ENCODE data around the gene TMEM95.
"Not testable (repeated sequence)": the region's sequence is repeated elsewhere in the genome, so short reads cannot be mapped to it uniquely, and the experiment has no call there.

The TMEM95 gene

DNA sequence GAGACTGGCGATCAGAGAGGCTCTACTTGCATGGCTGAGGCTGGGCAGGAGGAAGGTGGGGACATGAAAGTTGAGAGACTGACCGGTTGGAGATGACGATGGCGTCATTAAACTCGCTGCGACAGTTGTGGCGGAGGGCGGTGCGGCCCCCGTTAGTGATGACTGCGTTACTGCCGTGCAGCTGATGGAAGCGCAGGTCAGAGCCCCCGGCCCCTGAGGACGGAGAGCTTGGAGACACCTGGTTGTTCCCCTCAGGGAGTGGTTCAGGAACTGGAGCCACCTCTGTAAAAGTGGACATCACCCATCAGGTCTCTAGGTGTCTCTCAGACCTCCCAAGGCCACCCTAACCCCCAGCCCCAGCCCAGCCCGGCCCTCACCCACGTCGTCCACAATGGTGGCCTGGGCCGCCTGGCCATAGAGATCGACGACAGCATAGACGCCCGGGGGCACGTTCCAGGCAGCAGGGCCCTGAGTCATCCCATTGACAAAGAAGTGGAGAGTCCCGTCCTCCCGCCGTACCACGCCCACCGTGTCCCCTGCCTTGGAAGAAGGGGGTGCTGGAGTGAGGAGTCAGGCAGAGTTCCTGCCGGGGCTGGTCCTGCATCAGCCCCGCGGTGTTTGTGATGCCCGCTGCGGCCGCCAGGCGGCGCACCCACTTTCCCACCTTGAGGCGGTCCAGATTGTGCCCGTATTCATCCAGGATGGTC is 31.1 kb upstream of the TMEM95 start:
- peak; percentile 80 for DNase-seq (ENCODE audit: low spot score)

DNA sequence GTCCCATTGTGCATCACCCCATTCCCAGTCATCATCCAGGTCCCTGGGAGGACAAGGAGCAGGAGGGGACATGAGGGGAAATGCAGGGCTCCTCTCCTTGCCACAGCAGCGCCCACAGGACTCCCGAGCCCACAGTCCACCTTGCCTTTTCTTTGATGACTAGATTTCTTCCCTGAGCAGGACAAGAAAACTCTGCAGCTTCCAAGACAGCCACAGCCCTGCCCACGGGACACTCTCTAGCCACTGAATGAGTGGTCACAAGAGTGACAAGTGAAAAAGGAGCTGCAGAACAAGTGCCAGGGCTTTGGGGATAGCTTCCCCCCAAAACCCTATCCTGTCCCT is 30.5 kb upstream of the TMEM95 start:
- no peak for DNase-seq (ENCODE audit: low spot score)

DNA sequence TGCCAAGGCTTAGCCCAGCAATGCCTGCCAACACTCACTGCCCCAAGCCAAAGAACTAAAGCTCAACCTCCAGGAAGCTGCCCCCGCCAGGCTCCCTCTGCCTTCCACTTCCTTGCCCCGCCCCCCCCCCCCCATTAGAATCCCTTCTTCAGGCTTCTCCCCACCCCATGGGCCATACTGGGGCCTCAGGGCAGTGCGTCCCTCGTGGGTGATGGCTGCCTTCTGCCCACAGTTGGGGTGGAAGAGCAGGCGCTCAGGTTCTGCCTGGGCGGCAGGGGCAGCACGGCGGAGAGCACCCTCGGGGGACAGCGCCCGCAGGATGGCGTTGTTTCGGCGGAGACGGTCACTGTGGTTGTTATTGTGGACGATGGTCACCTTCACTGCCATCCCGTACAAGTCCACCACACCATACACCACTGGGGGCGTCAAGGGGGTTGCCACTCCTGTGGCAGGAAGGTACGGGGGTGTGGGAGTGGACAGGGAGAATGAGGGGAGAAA is 29.9 kb upstream of the TMEM95 start:
- no peak for DNase-seq (ENCODE audit: low spot score)

DNA sequence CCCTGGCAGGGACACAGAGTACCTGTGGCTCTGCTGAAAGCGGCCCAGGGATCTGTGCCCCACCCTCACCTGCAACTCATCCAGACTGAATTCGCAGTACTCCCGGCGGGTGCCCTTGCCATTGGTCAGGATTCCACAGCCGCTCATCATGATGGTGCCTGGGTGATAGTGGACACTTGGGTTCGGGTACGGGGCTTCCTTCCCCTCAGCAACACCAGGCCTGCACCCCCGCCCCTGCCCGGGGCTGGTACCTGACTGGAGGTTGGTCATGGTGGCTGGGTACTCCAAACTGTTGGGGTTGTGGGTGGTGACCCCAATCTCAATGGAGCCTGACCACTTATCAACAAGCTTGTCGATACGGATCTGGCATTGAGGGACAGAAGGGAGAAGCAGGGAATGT is 28.8 kb upstream of the TMEM95 start:
- DNase-seq (ENCODE audit: low spot score), result no peak

DNA sequence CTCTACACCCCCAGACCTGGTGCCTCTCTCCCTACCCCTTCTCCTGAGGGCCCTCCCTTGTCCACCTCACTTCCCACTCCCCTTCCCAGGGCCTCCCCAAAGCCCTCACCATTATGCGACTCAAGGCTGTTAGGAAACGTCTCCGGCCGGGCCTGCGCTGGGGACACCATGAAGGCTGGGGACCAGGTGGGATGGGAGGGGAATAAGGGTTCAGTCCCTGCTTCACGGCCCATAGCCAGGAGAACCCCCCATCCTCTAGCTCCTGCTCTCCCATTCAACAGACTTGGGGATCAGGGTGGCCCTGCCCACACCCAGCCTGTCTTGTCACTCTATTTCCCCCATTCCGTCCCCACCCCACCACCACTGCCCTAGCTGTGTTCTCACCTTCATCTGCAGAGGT is 27.9 kb upstream of the TMEM95 start:
- DNase-seq (ENCODE audit: low spot score), result no peak

DNA sequence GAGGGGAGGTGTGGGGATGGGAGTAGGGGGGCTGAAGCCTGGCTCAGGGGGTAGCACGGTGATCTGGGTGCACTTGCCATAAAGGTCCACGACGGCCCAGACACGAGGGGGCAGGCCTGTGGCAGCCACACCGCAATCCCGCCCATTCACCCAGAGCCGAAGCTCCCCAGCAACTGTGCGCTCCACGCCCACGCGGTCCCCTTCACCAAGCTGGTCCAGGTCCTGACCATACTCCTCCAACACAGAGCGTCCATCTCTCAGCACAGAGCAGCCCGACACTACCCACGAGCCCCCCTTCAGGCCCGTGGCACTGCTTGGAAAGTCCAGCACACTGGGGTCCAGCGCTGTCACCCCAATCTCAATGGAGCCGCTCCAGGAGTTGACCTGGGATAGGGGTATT is 27.5 kb upstream of the TMEM95 start:
- DNase-seq (ENCODE audit: low spot score), result no peak

DNA sequence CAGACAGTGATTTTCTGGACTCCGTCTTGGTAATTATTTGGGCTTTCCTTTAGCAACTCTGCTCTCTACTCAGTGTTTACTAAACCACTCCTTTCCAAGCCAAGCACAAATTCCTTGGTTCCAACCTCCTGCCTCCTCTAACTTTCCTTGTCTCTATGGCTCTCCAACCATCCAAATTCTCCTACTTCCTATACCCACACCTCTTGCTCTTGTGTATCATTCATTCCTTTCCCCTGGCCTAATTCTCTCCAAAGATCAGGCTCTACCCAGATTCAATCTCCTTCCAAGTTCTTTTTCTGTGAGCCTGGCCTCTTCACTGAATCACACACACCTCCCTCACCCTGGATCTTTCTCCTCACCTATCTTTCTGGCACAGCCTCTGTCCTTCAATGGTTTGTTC is 26.9 kb upstream of the TMEM95 start:
- no peak for DNase-seq (ENCODE audit: low spot score)

DNA sequence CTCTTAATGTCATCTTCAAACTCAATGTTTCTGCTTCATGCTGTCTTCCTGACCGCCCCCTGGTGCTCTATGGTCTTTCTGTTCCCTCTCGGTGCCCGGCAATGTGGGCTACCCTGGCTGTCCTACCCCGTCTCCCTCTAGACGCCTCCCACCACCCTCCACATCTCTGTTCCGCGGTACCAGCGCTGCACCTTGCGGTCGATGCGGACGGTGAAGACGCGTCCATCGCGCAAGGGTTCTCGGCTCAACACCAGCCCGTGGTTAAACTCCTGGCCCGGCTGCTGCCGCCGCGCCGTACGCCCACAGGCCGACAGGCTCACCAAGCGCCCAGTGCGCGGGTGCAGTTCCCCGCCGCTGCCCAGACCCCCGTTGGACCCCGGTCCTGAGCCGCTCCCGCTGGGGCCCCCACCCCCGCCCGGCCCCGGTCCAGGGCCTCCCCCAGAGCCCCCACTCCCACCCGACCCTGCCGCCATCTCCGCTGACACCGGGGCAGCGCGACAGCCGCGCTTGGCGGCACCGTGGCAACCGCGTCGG is 26.0 kb upstream of the TMEM95 start, which contains the start of gene NEURL4:
NEURL4 (minus strand) TSS at position 496 of the 534 bp plus-strand sequence; CDS start at position 473, 23 bp downstream.
- DNase-seq (ENCODE audit: low spot score), result no peak

DNA sequence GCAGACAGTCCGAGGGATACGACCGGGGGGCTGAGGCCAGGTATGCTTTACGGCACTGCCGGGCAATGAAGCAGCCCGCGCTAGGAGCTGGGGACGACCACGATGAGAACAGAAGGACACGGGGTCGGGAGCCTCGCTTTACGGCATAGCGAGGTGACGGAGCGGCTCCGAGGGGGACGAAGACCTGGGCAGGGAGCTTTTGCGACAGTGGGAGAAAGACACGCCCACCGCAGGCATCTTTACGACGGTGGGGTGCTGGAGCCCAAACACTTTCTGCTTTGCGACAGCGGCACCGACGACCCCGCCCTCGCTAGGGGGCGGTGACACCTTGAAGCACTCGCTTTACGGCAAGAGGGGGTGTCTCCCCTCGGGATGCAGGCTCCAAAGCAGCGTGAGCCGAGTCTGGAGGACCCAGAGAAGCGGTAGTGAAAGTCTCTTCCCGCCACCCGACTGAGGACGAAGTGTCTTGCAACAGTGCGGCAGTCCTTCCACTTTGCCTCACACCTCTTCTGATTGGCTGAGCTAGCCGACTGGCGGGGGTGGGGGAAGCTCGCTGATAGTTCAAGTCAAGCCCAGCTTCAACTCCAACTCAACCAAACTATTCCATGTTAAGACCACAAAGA is 25.5 kb upstream of the TMEM95 start:
- peak; percentile 98 for DNase-seq (ENCODE audit: low spot score)

DNA sequence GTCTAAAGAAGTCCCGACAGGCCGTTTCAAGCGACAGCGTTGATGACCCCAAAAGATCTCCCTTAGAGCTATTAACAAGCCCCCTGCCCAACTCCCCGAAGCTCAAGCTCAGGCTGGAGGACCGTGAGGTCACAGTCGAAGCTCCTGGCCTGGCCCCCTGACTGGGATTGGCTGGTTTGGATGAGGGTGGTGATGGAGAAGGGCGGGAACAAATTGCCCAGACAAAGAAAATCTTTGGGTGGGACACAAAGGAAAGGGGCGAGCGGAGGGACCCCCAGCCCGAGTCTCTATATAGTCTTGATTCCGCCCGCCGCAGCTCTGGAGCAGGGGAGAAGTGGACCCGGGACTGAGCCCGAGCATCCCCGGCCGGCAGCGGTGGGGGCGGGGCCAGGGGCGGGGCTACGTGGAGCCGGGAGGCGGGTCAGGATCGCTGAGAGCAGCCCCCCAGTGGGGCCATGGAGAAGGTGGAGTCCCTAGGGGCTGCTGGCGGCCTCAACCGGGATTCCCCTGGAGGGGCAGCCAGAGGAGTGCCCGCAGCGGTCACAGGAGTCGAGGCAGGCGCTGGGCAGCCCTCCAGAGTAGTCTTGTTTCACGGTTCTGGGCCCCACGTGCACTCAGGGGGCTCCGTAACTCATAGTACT is 24.8 kb upstream of the TMEM95 start:
- DNase-seq (ENCODE audit: low spot score), result peak; percentile 93

DNA sequence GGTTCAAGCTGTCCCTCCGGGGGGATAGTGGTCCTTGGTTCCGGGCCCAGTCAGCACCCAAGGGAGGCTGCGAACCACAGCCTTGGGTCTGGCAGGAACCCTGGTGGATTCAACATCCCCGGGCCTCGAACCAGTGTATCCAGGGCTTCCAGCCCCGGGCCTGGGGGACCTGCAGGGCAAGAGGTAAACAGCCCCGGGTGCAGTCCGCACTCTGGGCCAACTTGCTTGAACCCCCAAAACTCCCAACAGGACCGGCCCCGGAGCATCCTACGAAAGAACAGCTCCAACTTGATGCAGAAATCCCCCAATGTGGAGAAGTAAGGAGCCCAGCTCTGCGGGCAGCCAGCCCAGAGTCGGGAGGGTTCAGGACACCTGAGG is 24.3 kb upstream of the TMEM95 start:
- no peak for DNase-seq (ENCODE audit: low spot score)

DNA sequence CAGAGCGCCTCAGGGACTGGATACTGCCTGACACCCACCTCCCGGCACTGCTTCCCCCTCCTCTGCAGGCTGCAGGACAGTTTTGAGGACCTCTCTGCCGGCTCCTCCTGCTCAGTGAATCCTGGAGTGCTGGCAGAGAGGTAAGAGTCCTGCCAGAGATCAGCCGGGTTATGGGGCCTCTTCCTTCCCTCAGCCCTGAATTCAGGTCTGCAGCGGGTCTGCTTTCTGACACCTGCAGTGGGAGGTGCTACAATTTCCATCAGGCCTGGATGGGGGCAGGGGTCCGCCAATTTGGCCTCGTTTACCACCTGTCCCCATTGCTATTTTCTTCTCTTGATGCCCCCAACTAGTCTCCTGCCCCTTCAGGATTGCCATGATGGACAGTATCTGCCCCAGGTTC is 22.8 kb upstream of the TMEM95 start:
- no peak for DNase-seq (ENCODE audit: low spot score)

DNA sequence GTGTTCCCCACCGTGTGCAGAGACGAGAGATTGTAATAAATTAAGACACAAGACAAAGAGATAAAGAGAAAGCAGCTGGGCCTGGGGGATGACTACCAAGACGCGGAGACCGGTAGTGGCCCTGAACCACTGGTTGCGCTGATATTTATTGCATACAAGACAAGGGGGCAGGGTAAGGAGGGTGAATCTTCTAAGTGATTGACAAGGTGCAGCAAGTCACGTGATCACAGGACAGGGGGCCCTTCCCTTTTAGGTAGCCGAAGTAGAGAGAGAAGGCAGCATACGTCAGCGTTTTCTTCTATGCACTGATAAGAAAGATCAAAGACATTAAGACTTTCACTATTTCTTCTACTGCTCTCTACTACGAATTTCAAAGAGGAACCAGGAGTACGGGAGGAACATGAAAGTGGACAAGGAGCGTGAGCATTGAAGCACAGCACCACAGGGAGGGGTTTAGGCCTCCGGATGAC is 22.3 kb upstream of the TMEM95 start:
- DNase-seq (ENCODE audit: low spot score), result not testable (repeated sequence)

DNA sequence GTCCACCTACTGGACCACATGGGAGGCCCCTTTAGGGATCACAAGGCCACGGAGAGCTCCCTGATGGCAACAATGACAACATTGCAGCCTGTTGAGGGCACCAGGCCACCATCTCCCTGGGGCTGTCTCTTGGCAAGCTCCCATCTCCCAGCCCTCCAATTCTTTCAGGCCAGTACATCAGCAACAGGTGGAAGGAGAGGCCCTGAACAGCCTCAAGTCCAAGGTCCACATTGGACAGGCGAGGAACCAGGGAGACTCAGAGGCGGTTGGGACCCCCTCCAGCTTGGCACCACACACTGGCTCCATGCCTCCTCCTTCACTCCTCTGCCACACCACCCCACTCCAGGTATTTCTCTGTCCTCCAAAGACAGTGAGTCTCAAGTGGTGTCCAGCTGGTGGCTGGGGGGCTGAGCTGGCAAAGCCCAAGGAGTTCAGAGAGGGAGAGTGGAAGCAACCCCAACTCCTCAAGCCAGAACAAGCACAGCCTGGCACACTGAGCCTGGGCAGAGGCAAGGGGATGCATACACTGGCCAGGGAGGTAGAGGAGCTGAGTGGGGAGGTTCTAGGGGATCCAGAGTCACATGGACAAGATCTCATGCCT is 19.9 kb upstream of the TMEM95 start:
- no peak for DNase-seq (ENCODE audit: low spot score)

DNA sequence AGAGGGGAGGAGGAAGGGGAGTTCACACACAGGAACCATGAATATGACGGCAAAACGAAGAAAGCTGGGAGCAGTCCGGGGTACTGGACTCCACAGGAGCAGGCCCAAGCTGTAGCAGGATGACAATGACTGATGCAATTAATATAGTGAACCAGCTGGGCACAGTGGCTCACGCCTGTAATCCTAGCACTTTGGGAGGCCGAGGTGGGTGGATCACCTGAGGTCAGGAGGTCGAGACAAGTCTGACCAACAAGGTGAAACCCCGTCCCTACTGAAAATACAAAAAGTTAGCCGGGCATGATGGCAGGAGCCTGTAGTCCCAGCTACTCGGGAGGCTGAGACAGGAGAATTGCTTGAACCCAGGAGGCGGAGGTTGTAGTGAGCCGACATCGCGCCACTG is 19.2 kb upstream of the TMEM95 start:
- not testable (repeated sequence) for DNase-seq (ENCODE audit: low spot score)

DNA sequence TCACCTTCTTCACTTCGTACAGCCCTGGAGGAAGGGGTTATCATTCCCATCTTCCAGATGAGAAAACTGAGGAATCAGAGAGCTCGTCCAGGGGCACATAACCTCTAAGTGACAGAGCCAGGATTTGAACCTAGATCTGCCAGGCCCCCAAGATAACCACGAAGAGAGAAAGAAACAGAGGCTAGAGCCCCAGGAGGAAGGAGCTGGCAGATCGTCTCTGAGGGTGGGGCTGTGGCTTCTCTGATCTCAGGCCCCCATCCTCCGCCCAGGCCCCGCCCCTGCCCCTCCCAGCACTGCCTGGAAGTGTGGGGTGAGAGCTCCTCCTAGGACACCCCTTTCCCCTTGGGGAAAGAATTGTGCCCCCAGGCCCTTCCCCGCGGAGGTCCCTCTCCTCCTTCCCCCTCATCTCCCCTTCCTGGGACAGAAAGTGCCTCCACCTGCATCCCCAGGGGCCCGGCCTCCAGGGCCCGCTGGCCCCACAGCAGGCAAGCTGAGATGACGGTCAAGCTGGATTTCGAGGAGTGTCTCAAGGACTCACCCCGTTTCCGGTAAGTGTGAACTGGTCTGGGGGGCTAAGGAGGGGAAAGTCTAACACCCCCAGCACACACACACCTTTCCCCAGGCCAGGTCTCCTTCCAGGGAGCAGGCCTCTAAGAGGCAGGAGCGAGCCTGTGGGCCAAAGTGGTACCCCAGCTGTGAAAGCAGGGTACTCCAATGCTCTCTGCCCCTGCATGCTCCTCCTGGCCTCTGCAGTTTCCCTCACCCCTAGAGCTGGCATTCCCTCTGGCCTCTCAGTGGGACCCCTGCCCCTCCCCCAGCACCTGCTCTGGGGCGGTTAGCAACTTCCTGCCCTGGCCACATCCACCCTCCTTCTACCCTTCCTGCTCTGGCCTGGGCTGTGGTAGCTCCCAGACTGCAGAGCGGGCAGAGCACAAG is 18.4 kb upstream of the TMEM95 start, which contains the start of gene ACAP1:
ACAP1 (plus strand) TSS at position 290 of the 936 bp plus-strand sequence; CDS start at position 496, 206 bp downstream.
- no peak for DNase-seq (ENCODE audit: low spot score)

DNA sequence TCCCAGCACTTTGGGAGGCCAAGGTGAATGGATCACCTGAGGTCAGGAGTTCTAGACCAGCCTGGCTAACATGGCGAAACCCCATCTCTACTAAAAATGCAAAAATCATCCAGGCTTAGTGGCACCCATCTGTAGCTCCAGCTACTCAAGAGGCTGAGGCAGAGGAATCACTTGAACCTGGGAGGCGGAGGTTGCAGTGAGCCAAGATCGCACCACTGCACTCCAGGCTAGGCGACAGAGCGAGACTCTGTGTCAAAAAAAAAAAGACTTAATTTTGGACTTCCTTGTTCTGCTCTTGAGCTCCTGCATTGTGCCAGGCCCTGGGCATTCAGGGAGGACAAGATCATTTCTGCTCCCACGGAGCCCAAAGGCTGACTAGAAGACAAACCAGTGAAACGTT is 17.4 kb upstream of the TMEM95 start:
- DNase-seq (ENCODE audit: low spot score), result not testable (repeated sequence)

DNA sequence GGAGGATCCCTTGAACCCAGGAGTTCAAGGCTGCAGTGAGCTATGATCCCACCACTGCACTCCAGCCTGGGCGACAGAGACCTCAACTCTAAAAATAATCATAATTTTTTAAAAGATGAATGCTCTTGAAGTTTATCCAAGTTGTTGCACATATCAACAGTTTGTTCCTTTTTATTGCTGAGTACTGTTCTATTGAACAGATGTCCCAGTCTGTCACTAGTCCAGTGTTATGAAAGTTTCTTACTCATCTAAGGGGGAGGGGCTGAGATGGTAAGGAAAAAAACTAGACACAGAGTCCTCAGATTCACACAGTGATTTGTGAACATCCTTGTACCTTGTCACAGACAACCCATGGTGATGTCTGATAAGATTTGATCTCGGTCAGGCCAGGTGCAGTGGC is 14.8 kb upstream of the TMEM95 start:
- no peak for DNase-seq (ENCODE audit: low spot score)

DNA sequence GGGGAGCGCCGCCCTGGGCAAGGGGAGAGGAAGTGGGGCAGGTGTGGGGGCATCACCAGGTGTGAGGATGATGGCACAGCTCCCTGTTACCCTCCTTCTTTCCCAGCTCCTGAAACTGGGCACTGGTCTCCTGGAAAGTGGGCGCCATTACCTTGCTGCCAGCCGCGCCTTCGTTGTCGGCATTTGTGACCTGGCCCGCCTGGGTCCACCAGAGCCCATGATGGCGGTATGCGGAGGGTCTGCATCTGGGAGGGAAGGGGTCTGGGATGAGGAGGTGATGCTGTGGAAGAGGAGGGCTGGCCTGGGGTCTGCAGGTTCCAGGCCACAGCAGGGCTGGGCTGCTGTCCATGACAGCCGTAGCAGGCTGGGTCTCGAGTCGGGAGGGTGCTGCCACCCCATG is 13.1 kb upstream of the TMEM95 start:
- DNase-seq (ENCODE audit: low spot score), result no peak

DNA sequence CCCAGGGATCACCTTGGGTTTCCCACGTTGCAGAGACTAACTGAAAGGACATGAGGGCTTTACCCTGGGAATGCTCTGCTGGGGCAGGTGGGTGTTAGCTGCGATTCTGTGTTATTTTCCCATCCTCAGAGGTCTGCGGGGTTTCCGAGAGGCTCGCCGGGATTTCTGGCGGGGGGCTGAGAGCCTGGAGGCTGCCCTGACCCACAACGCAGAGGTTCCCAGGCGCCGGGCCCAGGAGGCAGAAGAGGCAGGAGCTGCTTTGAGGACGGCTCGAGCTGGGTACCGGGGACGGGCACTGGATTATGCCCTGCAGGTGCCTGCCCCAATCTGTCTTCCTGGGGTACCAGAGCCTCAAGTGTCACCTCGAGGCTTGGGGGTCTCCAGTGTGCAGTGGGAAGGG is 11.7 kb upstream of the TMEM95 start:
- DNase-seq (ENCODE audit: low spot score), result no peak

Measured in HuH-7.5 (cell line).